ENCODE measurements around the gene LDAF1.

Gene LDAF1

DNA sequence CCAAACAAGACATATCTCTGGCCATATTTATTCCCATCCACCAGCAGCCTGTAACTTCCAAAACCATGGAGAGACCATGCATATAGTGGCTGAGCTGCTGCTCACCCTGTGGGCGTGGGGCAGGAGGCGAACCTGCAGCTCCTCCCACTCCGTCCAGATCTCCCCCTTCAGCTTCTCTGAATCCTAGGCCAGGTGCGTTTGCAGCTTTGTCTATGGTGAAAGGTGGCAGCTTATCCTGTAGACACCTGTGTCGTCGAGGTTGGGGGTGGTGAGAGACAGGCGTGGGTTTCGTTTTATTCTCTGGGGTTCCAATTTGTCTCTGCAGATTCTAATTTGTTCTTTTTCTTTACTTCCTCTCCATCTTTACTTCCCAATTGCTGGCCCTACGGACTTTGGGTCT, 65.3 kb downstream of the LDAF1 start:
- Histone ChIP-seq H3K4me3 (ENCODE audit: low read depth, low read length) (no peak overlapping the region), H3K36me3 (no peaks in the 10 kb centered on the region), H3K9me3 (no peaks in the 10 kb centered on the region), H3K27me3 (peaks cover 13% of the 10 kb centered on the region), H3K4me1 (no peaks in the 10 kb centered on the region)
- DNase-seq: no peak
- TF ChIP-seq, protein P1, sequence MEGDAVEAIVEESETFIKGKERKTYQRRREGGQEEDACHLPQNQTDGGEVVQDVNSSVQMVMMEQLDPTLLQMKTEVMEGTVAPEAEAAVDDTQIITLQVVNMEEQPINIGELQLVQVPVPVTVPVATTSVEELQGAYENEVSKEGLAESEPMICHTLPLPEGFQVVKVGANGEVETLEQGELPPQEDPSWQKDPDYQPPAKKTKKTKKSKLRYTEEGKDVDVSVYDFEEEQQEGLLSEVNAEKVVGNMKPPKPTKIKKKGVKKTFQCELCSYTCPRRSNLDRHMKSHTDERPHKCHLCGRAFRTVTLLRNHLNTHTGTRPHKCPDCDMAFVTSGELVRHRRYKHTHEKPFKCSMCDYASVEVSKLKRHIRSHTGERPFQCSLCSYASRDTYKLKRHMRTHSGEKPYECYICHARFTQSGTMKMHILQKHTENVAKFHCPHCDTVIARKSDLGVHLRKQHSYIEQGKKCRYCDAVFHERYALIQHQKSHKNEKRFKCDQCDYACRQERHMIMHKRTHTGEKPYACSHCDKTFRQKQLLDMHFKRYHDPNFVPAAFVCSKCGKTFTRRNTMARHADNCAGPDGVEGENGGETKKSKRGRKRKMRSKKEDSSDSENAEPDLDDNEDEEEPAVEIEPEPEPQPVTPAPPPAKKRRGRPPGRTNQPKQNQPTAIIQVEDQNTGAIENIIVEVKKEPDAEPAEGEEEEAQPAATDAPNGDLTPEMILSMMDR (IDR thresholded peaks at IDR 0.05; ENCODE audit: low read depth, low read length): no peak

DNA sequence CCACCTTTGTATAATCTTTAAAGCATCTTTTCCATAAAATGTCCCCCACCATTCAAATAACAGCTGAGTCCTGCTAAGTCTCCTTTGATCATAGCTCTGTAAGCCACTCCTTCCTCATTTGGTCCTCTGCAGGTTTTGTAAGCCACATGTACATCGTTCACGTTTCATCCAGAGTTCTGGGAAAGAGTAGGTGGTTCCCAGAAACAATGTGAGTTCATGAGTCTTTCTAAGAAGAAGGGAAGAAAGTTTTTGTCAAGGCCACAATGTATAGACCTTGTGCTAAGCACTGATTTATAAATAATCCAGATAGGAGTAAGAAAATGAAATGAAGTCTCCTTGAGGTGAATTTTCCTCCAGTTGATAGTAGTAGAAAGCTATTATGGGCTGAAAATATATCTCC, 66.3 kb downstream of the LDAF1 start:
- peaks cover 13% of the 10 kb centered on the region for H3K27me3 ChIP-seq
- no peak for DNase-seq
- H3K36me3 ChIP-seq: no peaks in the 10 kb centered on the region
- H3K4me3 ChIP-seq (ENCODE audit: low read depth, low read length): no peak overlapping the region
- H3K4me1 ChIP-seq: no peaks in the 10 kb centered on the region
- TF ChIP-seq, protein P1 (IDR thresholded peaks at IDR 0.05; ENCODE audit: low read depth, low read length): no peak
- no peaks in the 10 kb centered on the region for H3K9me3 ChIP-seq

GRCh38 chr16:21226749-21227148, 68.3 kb downstream of the LDAF1 start:
- H3K4me1 ChIP-seq: no peaks in the 10 kb centered on the region
- TF ChIP-seq, protein P1 (IDR thresholded peaks at IDR 0.05; ENCODE audit: low read depth, low read length): no peak
- DNase-seq: no peak
- no peak overlapping the region for H3K4me3 ChIP-seq (ENCODE audit: low read depth, low read length)
- peaks cover 16% of the 10 kb centered on the region for H3K27me3 ChIP-seq
- H3K36me3 ChIP-seq: no peaks in the 10 kb centered on the region
- no peaks in the 10 kb centered on the region for H3K9me3 ChIP-seq

DNA sequence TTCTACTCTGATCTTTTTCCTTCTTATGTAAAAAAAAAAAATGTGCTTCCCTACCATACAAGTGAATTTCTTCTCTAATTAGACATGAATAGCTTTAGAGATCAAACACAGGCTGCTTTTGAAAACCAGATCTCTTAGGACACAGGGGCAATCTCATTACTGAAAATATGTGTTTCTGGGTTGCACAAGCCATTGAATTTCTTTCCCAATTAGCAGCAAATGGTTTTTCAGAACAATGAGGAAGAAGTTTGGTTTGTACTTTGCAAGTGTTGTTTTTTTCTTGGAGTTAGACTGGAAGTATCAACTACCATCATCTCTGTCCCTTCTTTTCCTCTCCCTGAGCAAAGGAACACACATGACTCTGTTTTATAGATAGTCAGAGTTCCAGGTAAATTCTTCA, 69.4 kb downstream of the LDAF1 start:
- Histone ChIP-seq H3K36me3 (no peaks in the 10 kb centered on the region), H3K4me1 (no peaks in the 10 kb centered on the region), H3K4me3 (ENCODE audit: low read depth, low read length) (no peak overlapping the region), H3K27me3 (peaks cover 16% of the 10 kb centered on the region), H3K9me3 (no peaks in the 10 kb centered on the region)
- TF ChIP-seq, protein P1 (IDR thresholded peaks at IDR 0.05; ENCODE audit: low read depth, low read length): no peak
- DNase-seq: no peak

- Histone ChIP-seq H3K9me3 (no peaks in the 10 kb centered on the region), H3K36me3 (no peaks in the 10 kb centered on the region), H3K4me3 (ENCODE audit: low read depth, low read length) (no peak overlapping the region), H3K4me1 (no peaks in the 10 kb centered on the region), H3K27me3 (peaks cover 13% of the 10 kb centered on the region)
- DNase-seq: no peak
- TF ChIP-seq, protein P1 (IDR thresholded peaks at IDR 0.05; ENCODE audit: low read depth, low read length): no peak
These were observed 69.9 kb downstream of the LDAF1 start for GRCh38 chr16:21228361-21228872.

Measured in BE2C (cell line).